Sigmoid colon (tissue), 7 donors: ENCODE results near the gene SUPT20H. TPM values are rescaled to one million over a fixed set of nuclear protein-coding genes. Genes with fewer than 3 reads are reported as not detected.
"Not testable (repeated sequence)": the region's sequence is repeated elsewhere in the genome, so short reads cannot be mapped to it uniquely, and the experiment has no call there.

ENCODE experiments used
- DNase-seq: peaks from one replicate; pipeline ENCODE4 v3.0.0-alpha.2; 2019
- H3K27ac ChIP-seq, 4 donors: fragments of 200-600 bp; sonication (generic); one replicate each; pipeline ENCODE4 v1.5.1; 2016 to 2019; ENCODE audit warnings: mild to moderate bottlenecking in 1 of 4
- H3K27me3 ChIP-seq, 3 donors: fragments of 200-600 bp; sonication (generic); one replicate each; pipeline ENCODE4 v1.5.1; 2019; ENCODE audit warnings: mild to moderate bottlenecking in 1 of 3
- H3K36me3 ChIP-seq, 4 donors: fragments of 200-600 bp; sonication (generic); one replicate each; pipeline ENCODE4 v1.5.1; 2016 to 2019
- H3K4me1 ChIP-seq, 4 donors: fragments of 200-600 bp; sonication (generic); one replicate each; pipeline ENCODE4 v1.5.1; 2017 to 2019
- H3K4me3 ChIP-seq, 4 donors: fragments of 200-600 bp; sonication (generic); one replicate each; pipeline ENCODE4 v1.5.1; 2017 to 2019; ENCODE audit warnings: mild to moderate bottlenecking in 2 of 4, moderate library complexity in 1 of 4
- H3K9me3 ChIP-seq, 4 donors: fragments of 200-600 bp in 3 of 4; sonication (generic) in 3 of 4; one replicate each; pipeline versions ENCODE4 v1.5.1 to v1.6.1; 2013 to 2019
- CTCF ChIP-seq, 4 experiments: fragments of 450-650 bp in 3 of 4; fragments of 200-600 bp in 1 of 4; IDR thresholded peaks; one replicate each; pipeline ENCODE4 v1.5.1; 2016 to 2019; ENCODE audit warnings: antibody characterized with exemption in 4 of 4, mild to moderate bottlenecking in 3 of 4, moderate library complexity in 2 of 4
- EP300 ChIP-seq, 4 donors: sonication (generic); formaldehyde crosslinking; IDR thresholded peaks; one replicate each; pipeline ENCODE4 v1.6.1; 2017; ENCODE audit warnings: antibody characterized with exemption in 4 of 4
- POLR2A ChIP-seq, 2 donors: fragments of 450-650 bp; IDR thresholded peaks; one replicate each; pipeline ENCODE4 v1.6.1; 2016; ENCODE audit warnings: antibody characterized with exemption in 2 of 2, mild to moderate bottlenecking in 2 of 2, moderate library complexity in 2 of 2
- POLR2AphosphoS5 ChIP-seq, 4 donors: sonication (generic); formaldehyde crosslinking; IDR thresholded peaks; one replicate each; pipeline ENCODE4 v1.6.1; 2017; ENCODE audit warnings: antibody characterized with exemption in 4 of 4
- WGBS, 2 donors: extraction: QIAGEN DNeasy Blood & Tissue Kit; methylation state at CpG; one replicate each; pipeline ENCODE4 v1.1.7; 2013; 5-methylcytosine and 5-hydroxymethylcytosine counted together
- intact Hi-C: fragments of 100-400 bp; cut with DNase I; formaldehyde crosslinking; loops from one replicate; pipeline ENCODE4 v1.15.1; 2023
- polyA plus RNA-seq, 3 donors: library from polyadenylated mRNA; stranded (reverse); fragments of 200-250 nt; gene quantifications; one replicate each; pipeline ENCODE4 v1.2.3, GENCODE V29; 2013
- total RNA-seq, 4 donors: library from RNA; depleted of rRNA; stranded (reverse); fragments of >200 nt; gene quantifications; one replicate each; pipeline ENCODE4 v1.1.0, GENCODE V29; 2016
- donor health status: healthy with polysubstance abuse.
- donor health status: Bipolar disorder and iron deficiency.
- donor health status: healthy.

SUPT20H gene
- total and polyA plus RNA-seq, 7 donors: 14.3 to 55.8 (median 41.8) TPM

GRCh38 chr13:37068962-37069361 lies 9.5 kb upstream of the SUPT20H start:
- no peaks in the 10 kb centered on the region for H3K36me3 ChIP-seq
- TF ChIP-seq POLR2A (IDR thresholded peaks at IDR 0.05) (no peak), CTCF (IDR thresholded peaks at IDR 0.05) (no peak), POLR2AphosphoS5 (IDR thresholded peaks at IDR 0.05) (no peak), EP300 (IDR thresholded peaks at IDR 0.05) (no peak)
- no peaks in the 10 kb centered on the region for H3K9me3 ChIP-seq
- H3K4me1 ChIP-seq: no peaks in the 10 kb centered on the region
- intact Hi-C loops: no loop called here
- H3K4me3 ChIP-seq: no peak overlapping the region
- H3K27me3 ChIP-seq: no peaks in the 10 kb centered on the region
- H3K27ac ChIP-seq: no peak overlapping the region
- DNase-seq: no peak

DNA sequence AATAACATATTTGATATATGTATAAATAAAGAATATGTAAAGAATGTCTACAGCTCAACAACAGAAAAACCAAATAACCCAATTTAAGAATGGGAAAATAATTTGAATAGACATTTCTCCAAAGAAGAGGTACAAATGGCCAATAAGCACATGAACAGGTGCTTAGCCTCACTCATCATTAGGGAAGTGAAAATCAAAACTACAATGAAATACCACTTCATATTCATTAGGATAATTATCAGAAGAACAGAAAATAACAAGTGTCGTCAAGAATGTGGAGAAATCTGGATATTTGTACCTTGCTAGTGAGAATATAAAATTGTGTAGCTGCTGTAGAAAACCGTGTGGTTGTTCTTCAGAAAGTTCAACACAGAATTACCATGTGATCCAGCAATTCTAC lies 8.4 kb upstream of the SUPT20H start:
- Histone ChIP-seq H3K27ac (no peak overlapping the region), H3K27me3 (no peaks in the 10 kb centered on the region), H3K9me3 (no peaks in the 10 kb centered on the region), H3K4me1 (no peaks in the 10 kb centered on the region), H3K4me3 (no peak overlapping the region), H3K36me3 (no peaks in the 10 kb centered on the region)
- TF ChIP-seq POLR2AphosphoS5 (IDR thresholded peaks at IDR 0.05) (no peak), EP300 (IDR thresholded peaks at IDR 0.05) (no peak), POLR2A (IDR thresholded peaks at IDR 0.05) (no peak), CTCF (IDR thresholded peaks at IDR 0.05) (no peak)
- WGBS, 2 donors: 66 to 74% methylated on average over 2 of the region's 2 CpGs
- intact Hi-C loops: no loop called here
- no peak for DNase-seq

GRCh38 chr13:37065890-37066526 lies 6.5 kb upstream of the SUPT20H start:
- no peaks in the 10 kb centered on the region for H3K9me3 ChIP-seq
- TF ChIP-seq POLR2A (IDR thresholded peaks at IDR 0.05): no peak
- TF ChIP-seq EP300 (IDR thresholded peaks at IDR 0.05): no peak
- TF ChIP-seq CTCF (IDR thresholded peaks at IDR 0.05): no peak
- TF ChIP-seq POLR2AphosphoS5 (IDR thresholded peaks at IDR 0.05): no peak
- no peaks in the 10 kb centered on the region for H3K4me1 ChIP-seq
- no peaks in the 10 kb centered on the region for H3K36me3 ChIP-seq
- DNase-seq: no peak
- no peak overlapping the region for H3K4me3 ChIP-seq
- intact Hi-C loops: no loop called here
- H3K27me3 ChIP-seq: no peaks in the 10 kb centered on the region
- WGBS, 2 donors: 75 to 83% methylated on average over 6 of the region's 6 CpGs
- H3K27ac ChIP-seq: no peak overlapping the region

GRCh38 chr13:37059848-37060192 lies 332 bp upstream of the SUPT20H start:
- 16 to 19% methylated on average over 10 of the region's 10 CpGs for WGBS, 2 donors
- Histone ChIP-seq H3K27ac (peak overlapping the region; percentile 82 to 96 (median 90)), H3K4me1 (peaks cover 0 to 20% (median 13%) of the 10 kb centered on the region in 4 donors), H3K27me3 (no peaks in the 10 kb centered on the region), H3K4me3 (peak overlapping the region; percentile 67 to 97 (median 82)), H3K36me3 (no peaks in the 10 kb centered on the region), H3K9me3 (no peaks in the 10 kb centered on the region)
- DNase-seq: no peak
- no peak for TF ChIP-seq POLR2A (IDR thresholded peaks at IDR 0.05)
- TF ChIP-seq CTCF (IDR thresholded peaks at IDR 0.05): no peak
- TF ChIP-seq EP300 (IDR thresholded peaks at IDR 0.05): no peak
- TF ChIP-seq POLR2AphosphoS5 (IDR thresholded peaks at IDR 0.05): no peak
- intact Hi-C loops: loop anchor here (5.0 kb wide), 1 partner anchor 58 kb away; the partner anchor contains the start of gene EXOSC8

DNA sequence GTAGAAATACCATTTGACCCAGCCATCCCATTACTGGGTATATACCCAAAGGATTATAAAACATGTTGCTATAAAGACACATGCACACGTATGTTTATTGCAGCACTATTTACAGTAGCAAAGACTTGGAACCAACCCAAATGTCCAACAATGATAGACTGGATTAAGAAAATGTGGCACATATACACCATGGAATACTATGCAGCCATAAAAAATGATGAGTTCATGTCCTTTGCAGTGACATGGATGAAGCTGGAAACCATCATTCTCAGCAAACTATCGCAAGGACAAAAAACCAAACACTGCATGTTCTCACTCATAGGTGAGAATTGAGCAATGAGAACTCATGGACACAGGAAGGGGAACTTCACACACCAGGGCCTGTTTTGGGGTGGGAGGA lies 3.3 kb downstream of the SUPT20H start:
- H3K27ac ChIP-seq, H3K4me3 ChIP-seq, H3K9me3 ChIP-seq, H3K36me3 ChIP-seq, DNase-seq, H3K27me3 ChIP-seq: not testable (repeated sequence)
- H3K4me1 ChIP-seq: peaks cover 0 to 20% (median 13%) of the 10 kb centered on the region in 4 donors
- intact Hi-C loops: loop anchor here (5.0 kb wide), 1 partner anchor 54 kb away; the partner anchor contains the start of gene EXOSC8
- WGBS, 2 donors: 54 to 81% methylated on average over 2 of the region's 2 CpGs

DNA sequence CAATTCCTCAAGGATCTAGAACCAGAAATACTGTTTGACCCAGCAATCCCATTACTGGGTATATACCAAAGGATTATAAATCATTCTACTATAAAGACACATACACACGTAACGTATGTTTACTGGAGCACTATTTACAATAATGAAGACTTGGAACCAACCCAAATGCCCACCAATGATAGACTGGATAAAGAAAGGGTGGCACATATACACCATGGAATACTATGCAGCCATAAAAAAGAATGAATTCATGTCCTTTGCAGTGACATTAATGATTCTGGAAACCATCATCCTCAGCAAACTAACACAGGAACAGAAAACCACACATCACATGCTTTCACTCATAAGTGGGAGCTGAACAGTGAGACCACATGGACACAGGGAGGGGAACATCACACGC lies 6.4 kb downstream of the SUPT20H start:
- intact Hi-C loops, H3K27ac ChIP-seq, H3K27me3 ChIP-seq, DNase-seq, H3K4me3 ChIP-seq, H3K9me3 ChIP-seq, H3K36me3 ChIP-seq, H3K4me1 ChIP-seq: not testable (repeated sequence)
- 96 to 97% methylated on average over 3 of the region's 3 CpGs for WGBS, 2 donors
